ENCODE measurements around the gene GATA2. TPM values are rescaled to one million over a fixed set of nuclear protein-coding genes. Genes with fewer than 3 reads are reported as not detected.

The GATA2 gene
- total RNA-seq, 1 experiment from 2014 or later, result 18.6 TPM

DNA sequence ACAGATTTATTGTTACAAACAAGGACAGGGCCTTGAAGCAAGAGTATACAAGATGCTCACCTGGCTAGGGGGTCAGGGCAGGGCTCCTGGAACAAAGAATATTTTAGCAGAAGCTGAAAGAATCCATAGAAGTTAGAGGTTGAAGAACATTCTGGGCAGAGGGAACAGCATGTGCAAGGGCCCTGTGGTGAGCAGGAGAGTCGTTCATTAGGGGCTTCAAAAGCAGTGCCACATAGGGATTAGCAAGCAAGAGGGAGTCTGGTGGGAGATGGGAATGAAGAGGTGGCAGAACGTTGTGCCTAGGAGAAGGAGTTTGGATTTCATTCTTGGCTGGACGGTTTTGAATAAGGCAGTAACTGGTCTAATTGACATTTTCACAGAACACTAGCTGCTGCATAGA lies 49.2 kb downstream of the GATA2 start:
- no peak for TF ChIP-seq POLR2A (IDR thresholded peaks at IDR 0.05; ENCODE audit: borderline replicate concordance, extremely low read depth, insufficient read depth, insufficient read length)
- no peak for TF ChIP-seq FOSL1 (IDR thresholded peaks at IDR 0.05; ENCODE audit: low read depth)
- TF ChIP-seq, protein P1, sequence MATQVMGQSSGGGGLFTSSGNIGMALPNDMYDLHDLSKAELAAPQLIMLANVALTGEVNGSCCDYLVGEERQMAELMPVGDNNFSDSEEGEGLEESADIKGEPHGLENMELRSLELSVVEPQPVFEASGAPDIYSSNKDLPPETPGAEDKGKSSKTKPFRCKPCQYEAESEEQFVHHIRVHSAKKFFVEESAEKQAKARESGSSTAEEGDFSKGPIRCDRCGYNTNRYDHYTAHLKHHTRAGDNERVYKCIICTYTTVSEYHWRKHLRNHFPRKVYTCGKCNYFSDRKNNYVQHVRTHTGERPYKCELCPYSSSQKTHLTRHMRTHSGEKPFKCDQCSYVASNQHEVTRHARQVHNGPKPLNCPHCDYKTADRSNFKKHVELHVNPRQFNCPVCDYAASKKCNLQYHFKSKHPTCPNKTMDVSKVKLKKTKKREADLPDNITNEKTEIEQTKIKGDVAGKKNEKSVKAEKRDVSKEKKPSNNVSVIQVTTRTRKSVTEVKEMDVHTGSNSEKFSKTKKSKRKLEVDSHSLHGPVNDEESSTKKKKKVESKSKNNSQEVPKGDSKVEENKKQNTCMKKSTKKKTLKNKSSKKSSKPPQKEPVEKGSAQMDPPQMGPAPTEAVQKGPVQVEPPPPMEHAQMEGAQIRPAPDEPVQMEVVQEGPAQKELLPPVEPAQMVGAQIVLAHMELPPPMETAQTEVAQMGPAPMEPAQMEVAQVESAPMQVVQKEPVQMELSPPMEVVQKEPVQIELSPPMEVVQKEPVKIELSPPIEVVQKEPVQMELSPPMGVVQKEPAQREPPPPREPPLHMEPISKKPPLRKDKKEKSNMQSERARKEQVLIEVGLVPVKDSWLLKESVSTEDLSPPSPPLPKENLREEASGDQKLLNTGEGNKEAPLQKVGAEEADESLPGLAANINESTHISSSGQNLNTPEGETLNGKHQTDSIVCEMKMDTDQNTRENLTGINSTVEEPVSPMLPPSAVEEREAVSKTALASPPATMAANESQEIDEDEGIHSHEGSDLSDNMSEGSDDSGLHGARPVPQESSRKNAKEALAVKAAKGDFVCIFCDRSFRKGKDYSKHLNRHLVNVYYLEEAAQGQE (IDR thresholded peaks at IDR 0.05; ENCODE audit: low read depth), result no peak
- no peak for TF ChIP-seq CBX3 (IDR thresholded peaks at IDR 0.05; ENCODE audit: low read depth)
- TF ChIP-seq SIN3A (IDR thresholded peaks at IDR 0.05; ENCODE audit: low read depth), result no peak
- TF ChIP-seq YY1 (IDR thresholded peaks at IDR 0.05; ENCODE audit: extremely low read depth, insufficient replicate concordance, low read depth, low read length), result no peak
- no peak for TF ChIP-seq ZBTB33 (IDR thresholded peaks at IDR 0.05; ENCODE audit: extremely low read depth, insufficient replicate concordance, low read length)
- TF ChIP-seq CEBPB (IDR thresholded peaks at IDR 0.05; ENCODE audit: low read depth), result no peak
- H3K79me2 ChIP-seq (ENCODE audit: insufficient read depth, low read length), result no peaks in the 10 kb centered on the region
- no peaks in the 10 kb centered on the region for H3K36me3 ChIP-seq (ENCODE audit: control insufficient read depth in 1 of 2, insufficient read depth in 2 of 2, low read length in 2 of 2)
- H4K20me1 ChIP-seq (ENCODE audit: insufficient read depth), result no peaks in the 10 kb centered on the region
- ChIA-PET POLR2A (no interaction called here), RAD21 (ENCODE audit: low non-redundant PET in 1 of 2, low total read pairs in 2 of 2, uncharacterized antibody in 2 of 2, unreplicated experiment in 2 of 2) (no interaction called here), CTCF (no interaction called here)
- ATAC-seq (no peak), DNase-seq (ENCODE audit: low read depth, low spot score) (no peak)
- BruUV-seq (replicated peaks), result no TSS peak
- no peak overlapping the region for H2AFZ ChIP-seq (ENCODE audit: low read depth, low read length, poor library complexity, severe bottlenecking)
- intact Hi-C loops (cut with micrococcal nuclease), result no loop called here
- no peak overlapping the region for H3K9ac ChIP-seq (ENCODE audit: low read length)
- no peak overlapping the region for H3K27ac ChIP-seq (ENCODE audit: low read depth, low read length)
- H3K9me2 ChIP-seq (ENCODE audit: insufficient read depth), result no peaks in the 10 kb centered on the region
- H3K4me3 ChIP-seq (replicated peaks in 1 of 2; ENCODE audit: low read depth in 1 of 2, low read length in 2 of 2), result no peak overlapping the region
- no peaks in the 10 kb centered on the region for H3K27me3 ChIP-seq (ENCODE audit: insufficient read depth, low read length)
- H3K4me2 ChIP-seq (ENCODE audit: low read length), result no peak overlapping the region
- H3K4me1 ChIP-seq (ENCODE audit: control insufficient read depth in 1 of 2, insufficient read depth in 2 of 2, low read length in 2 of 2), result peaks cover 0 to 5% of the 10 kb centered on the region in 2 experiments; a peak in 1 of 4 replicates
- H3K9me3 ChIP-seq (ENCODE audit: control insufficient read depth in 1 of 2, insufficient read depth in 1 of 2, low read depth in 1 of 2, low read length in 2 of 2), result no peaks in the 10 kb centered on the region; a peak in 1 of 4 replicates
